C4-2B (cell line): ENCODE measurements around the gene GNMT.

Source experiments
- CTCF ChIP-seq: fragments of 450-650 bp; conservative IDR thresholded peaks from 2 replicates; pipeline ENCODE4 v1.5.1; 2017; ENCODE audit warnings: mild to moderate bottlenecking
- ZFX ChIP-seq: fragments of 450-650 bp; IDR thresholded peaks from 2 replicates; pipeline ENCODE4 v1.6.1; 2017

- TF ChIP-seq CTCF, result no peak
- no peak for TF ChIP-seq ZFX
Observed at GRCh38 chr6:43011207-43011606, 50.7 kb downstream of the GNMT start.
